T-cell (primary cell): ENCODE data around the gene NTF4. TPM values are rescaled to one million over a fixed set of nuclear protein-coding genes. Genes with fewer than 3 reads are reported as not detected.
A peak's percentile ranks its signal among the peaks of the same experiment; 100 is the strongest.
"Not testable (repeated sequence)": the region's sequence is repeated elsewhere in the genome, so short reads cannot be mapped to it uniquely, and the experiment has no call there.

Experiments
- ATAC-seq, 4 experiments: fragments of 200-7000 bp in 3 of 4; fragments of 150-1000 bp in 1 of 4; cut with Tn5 transposase; replicated peaks in 1 of 4; 1 replicate in 3 of 4; 2 replicates in 1 of 4; pipeline ENCODE4 v1.10.0; 2021; ENCODE audit warnings: moderate library complexity in 3 of 4, mild to moderate bottlenecking in 2 of 4, moderate number of reproducible peaks in 1 of 4
- CTCF ChIA-PET, 2 donors: fragments of 300-600 bp; sonication (Branson Sonifier 250); formaldehyde crosslinking; loops; one replicate each; lab custom pipeline; 2022; ENCODE audit warnings: antibody characterized with exemption in 2 of 2; lab: Charles Lee
- POLR2A ChIA-PET, 2 donors: fragments of 300-600 bp; sonication (Branson Sonifier 250); formaldehyde crosslinking; loops; one replicate each; lab custom pipeline; 2022; ENCODE audit warnings: antibody characterized with exemption in 2 of 2; lab: Charles Lee
- DNase-seq, 35 experiments: peaks; one replicate each; pipeline versions ENCODE4 v3.0.0 to v3.0.0-alpha.2; 2013 to 2023
- H3K27ac ChIP-seq: one replicate; pipeline ENCODE4 v1.5.1; 2013; ENCODE audit warnings: low read length
- H3K27me3 ChIP-seq, 2 experiments: replicated peaks in 1 of 2; 1 replicate in 1 of 2; 2 replicates in 1 of 2; pipeline versions ENCODE4 v1.6.1 to v1.7.0; 2013; ENCODE audit warnings: low read length in 1 of 2, mixed read lengths in 1 of 2; ENCODE audit not compliant: control insufficient read depth in 2 of 2, insufficient read depth in 2 of 2; ENCODE audit errors: extremely low read depth in 1 of 2
- H3K36me3 ChIP-seq, 2 donors: 1 replicate in 1 of 2; 2 replicates in 1 of 2; pipeline versions ENCODE4 v1.6.1 to v1.7.0; 2013; ENCODE audit warnings: low read length in 1 of 2; ENCODE audit not compliant: control insufficient read depth in 2 of 2, insufficient read depth in 1 of 2; ENCODE audit errors: extremely low read depth in 1 of 2
- H3K4me1 ChIP-seq, 2 experiments: 1 replicate in 1 of 2; 2 replicates in 1 of 2; pipeline versions ENCODE4 v1.6.1 to v1.7.0; 2013; ENCODE audit warnings: low read length in 2 of 2, mixed read lengths in 1 of 2; ENCODE audit not compliant: insufficient read depth in 2 of 2, control insufficient read depth in 1 of 2; ENCODE audit errors: extremely low read depth in 1 of 2
- H3K4me3 ChIP-seq, 2 donors: 1 replicate in 1 of 2; 2 replicates in 1 of 2; pipeline versions ENCODE4 v1.5.1 to v1.7.0; 2013; ENCODE audit warnings: mild to moderate bottlenecking in 2 of 2, low read length in 1 of 2, moderate library complexity in 1 of 2; ENCODE audit not compliant: control insufficient read depth in 1 of 2; ENCODE audit errors: extremely low read depth in 1 of 2
- H3K9me3 ChIP-seq: 2 replicates; pipeline ENCODE4 v1.7.0; 2013
- H3K27ac Mint-ChIP-seq, 2 donors: one replicate each; pipeline ENCODE4 v1.8.0; 2020 to 2021; ENCODE audit warnings: mild to moderate bottlenecking in 2 of 2, mixed read lengths in 2 of 2
- H3K27me3 Mint-ChIP-seq, 2 donors: one replicate each; pipeline ENCODE4 v1.8.0; 2021 to 2022; ENCODE audit warnings: mixed read lengths in 2 of 2
- H3K36me3 Mint-ChIP-seq: one replicate; pipeline ENCODE4 v1.8.0; 2021; ENCODE audit warnings: mixed read lengths
- H3K4me1 Mint-ChIP-seq, 3 donors: one replicate each; pipeline ENCODE4 v1.8.0; 2020 to 2022; ENCODE audit warnings: mixed read lengths in 3 of 3, mild to moderate bottlenecking in 1 of 3
- H3K4me3 Mint-ChIP-seq, 3 donors: one replicate each; pipeline ENCODE4 v1.8.0; 2020 to 2022; ENCODE audit warnings: mild to moderate bottlenecking in 3 of 3, mixed read lengths in 3 of 3, moderate library complexity in 3 of 3
- H3K9me3 Mint-ChIP-seq, 3 donors: one replicate each; pipeline ENCODE4 v1.8.0; 2020 to 2022; ENCODE audit warnings: mixed read lengths in 3 of 3
- WGBS: methylation state at CpG from one replicate; pipeline ENCODE4 v1.1.5; 2013; ENCODE audit warnings: missing lambda C conversion rate; ENCODE audit not compliant: insufficient coverage; 5-methylcytosine and 5-hydroxymethylcytosine counted together
- total RNA-seq, 35 experiments: library from RNA in 6 of 35; stranded (reverse) in 6 of 35; fragments of 120-200 nt in 1 of 35; gene quantifications; one replicate each; pipeline versions ENCODE4 v1.2.1 to v1.2.4 and lab custom pipeline; 2013 to 2026

The NTF4 gene
- total RNA-seq, 5 donors from 2014 or later (not counting 1 experiment from before 2014, with no cell fraction given) = not detected

DNA sequence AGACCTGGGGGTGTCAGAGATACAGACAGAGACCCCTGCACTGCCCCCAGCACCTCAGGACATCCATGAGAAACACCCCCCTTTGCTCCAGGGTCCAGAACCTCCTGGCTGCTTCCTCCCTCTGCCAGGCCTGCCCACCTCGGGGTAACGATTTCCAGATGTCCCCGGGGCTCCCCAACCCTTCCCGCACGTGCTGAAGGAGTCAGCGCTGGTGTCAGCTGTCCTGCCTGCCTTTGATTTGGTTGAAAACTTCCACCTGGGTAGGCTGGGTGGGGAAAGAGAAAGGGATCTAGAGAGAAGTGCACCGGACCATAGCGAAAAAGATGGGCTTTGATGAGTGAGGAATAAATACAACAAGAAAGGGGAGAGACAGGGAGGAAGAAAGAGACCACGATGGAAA is 5.6 kb downstream of the NTF4 start:
- Mint-ChIP-seq H3K4me1 (peaks cover 19 to 21% (median 19%) of the 10 kb centered on the region in 3 donors), H3K36me3 (peaks cover 3% of the 10 kb centered on the region), H3K4me3 (peak overlapping the region in 1 of 3 donors; percentile 94), H3K27me3 (peaks cover 18 to 53% of the 10 kb centered on the region in 2 donors), H3K9me3 (no peaks in the 10 kb centered on the region), H3K27ac (no peak overlapping the region)
- ChIA-PET POLR2A (no interaction called here), CTCF (no interaction called here)
- Histone ChIP-seq H3K27me3 (peaks cover 0 to 83% of the 10 kb centered on the region in 2 experiments), H3K36me3 (no peaks in the 10 kb centered on the region), H3K27ac (no peak overlapping the region), H3K4me1 (peaks cover 5 to 26% of the 10 kb centered on the region in 2 experiments), H3K4me3 (no peak overlapping the region), H3K9me3 (no peaks in the 10 kb centered on the region)
- DNase-seq (no peak), ATAC-seq (no peak)
- WGBS = 57% methylated on average over 7 of the region's 9 CpGs

GRCh38 chr19:49058562-49058961 is 6.1 kb downstream of the NTF4 start:
- POLR2A ChIA-PET = interaction anchor here in 1 of 2 donors (0.6 kb wide), 1 partner anchor 847 kb away, joined by 3 read pairs; no protein-coding TSS in a partner anchor
- ATAC-seq = no peak

GRCh38 chr19:49057636-49058234 is 6.9 kb downstream of the NTF4 start, which contains the start of gene CGB7:
Gene CGB7 (minus strand): TSS chr19:49057749. CDS start chr19:49055375, 2,374 bp downstream.
- H3K27ac ChIP-seq = no peak within 1 kb of the TSS
- 6% methylated on average over 31 of the region's 38 CpGs for WGBS
- Mint-ChIP-seq H3K4me3 (peak within 1 kb of the TSS; percentile 82 to 94 (median 84)), H3K27me3 (peaks cover 18 to 44% of the 10 kb centered on the region in 2 donors), H3K27ac (peak within 1 kb of the TSS in 1 of 2 donors; percentile 71), H3K36me3 (peaks cover 3% of the 10 kb centered on the region), H3K9me3 (no peaks in the 10 kb centered on the region), H3K4me1 (peaks cover 19 to 21% (median 19%) of the 10 kb centered on the region in 3 donors)
- peaks cover 5 to 26% of the 10 kb centered on the region in 2 experiments for H3K4me1 ChIP-seq
- ChIA-PET POLR2A (interaction anchor here in 1 of 2 donors (0.6 kb wide), 2 partner anchors 268 to 846 kb away, joined by 3 to 4 read pairs; no protein-coding TSS in a partner anchor), CTCF (interaction anchor here in 1 of 2 donors (0.6 kb wide), 1 partner anchor 9 kb away, joined by 3 read pairs; no protein-coding TSS in a partner anchor)
- ATAC-seq (peak; percentile 13 to 45 (median 32)), DNase-seq (peak in 10 of 35 experiments; percentile 17 to 43 (median 35))
- H3K9me3 ChIP-seq = no peaks in the 10 kb centered on the region
- no peaks in the 10 kb centered on the region for H3K36me3 ChIP-seq
- peak within 1 kb of the TSS; percentile 48 to 60 for H3K4me3 ChIP-seq
- H3K27me3 ChIP-seq = peaks cover 0 to 70% of the 10 kb centered on the region in 2 experiments

More at GRCh38 chr19:49058562-49058961, 6.1 kb downstream of the NTF4 start:
- H3K9me3 ChIP-seq = no peaks in the 10 kb centered on the region
- Mint-ChIP-seq H3K9me3 (no peaks in the 10 kb centered on the region), H3K27me3 (peaks cover 18 to 49% of the 10 kb centered on the region in 2 donors), H3K36me3 (peaks cover 3% of the 10 kb centered on the region), H3K4me1 (peaks cover 19 to 21% (median 19%) of the 10 kb centered on the region in 3 donors), H3K27ac (no peak overlapping the region), H3K4me3 (peak overlapping the region in 1 of 3 donors; percentile 94)
- 64% methylated on average over 4 of the region's 10 CpGs for WGBS
- peaks cover 5 to 26% of the 10 kb centered on the region in 2 experiments for H3K4me1 ChIP-seq
- CTCF ChIA-PET = no interaction called here
- H3K27ac ChIP-seq = no peak overlapping the region
- peak in 1 of 35 experiments; percentile 15 for DNase-seq
- peaks cover 0 to 78% of the 10 kb centered on the region in 2 experiments for H3K27me3 ChIP-seq
- no peaks in the 10 kb centered on the region for H3K36me3 ChIP-seq
- H3K4me3 ChIP-seq = no peak overlapping the region

DNA sequence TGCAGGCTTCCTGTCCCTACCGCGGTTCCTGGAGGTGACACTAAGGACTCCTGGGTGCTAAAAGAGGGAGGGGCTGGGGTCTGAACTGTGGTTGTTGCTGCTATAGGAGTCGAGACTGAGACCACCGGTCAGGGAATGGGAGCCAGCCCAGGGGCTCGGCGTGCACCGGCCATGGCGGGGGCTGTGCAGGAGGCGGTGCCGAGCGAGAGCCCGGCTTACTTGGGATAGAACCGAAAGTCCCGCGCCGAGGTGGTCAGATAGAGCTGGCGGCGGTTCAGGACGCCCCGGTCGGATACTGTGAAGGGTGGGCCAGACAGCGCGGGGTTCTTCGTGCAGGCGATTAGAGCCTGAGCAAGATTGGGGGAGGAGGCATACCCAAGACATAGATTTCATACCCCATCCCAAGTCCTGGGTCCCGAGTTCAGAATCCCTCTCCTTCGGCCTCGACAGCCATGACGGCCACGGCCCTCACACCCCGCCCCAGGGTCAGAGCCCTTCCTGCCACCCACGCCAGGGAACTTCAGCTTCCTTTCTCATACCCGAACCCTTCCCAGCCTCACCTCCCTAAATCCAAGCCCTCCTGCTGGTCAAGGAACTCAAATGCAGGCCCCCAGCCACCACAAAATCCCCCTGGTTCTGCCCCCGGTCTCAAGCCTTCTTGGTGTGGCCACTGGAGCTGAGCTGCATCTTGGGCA is 7.6 kb downstream of the NTF4 start:
- Mint-ChIP-seq H3K4me1 (peaks cover 19 to 21% (median 19%) of the 10 kb centered on the region in 3 donors), H3K27ac (peak overlapping the region in 1 of 2 donors; percentile 71), H3K4me3 (peak overlapping the region; percentile 82 to 94 (median 84)), H3K27me3 (peaks cover 18 to 44% of the 10 kb centered on the region in 2 donors)
- H3K9me3 Mint-ChIP-seq, H3K9me3 ChIP-seq, H3K27ac ChIP-seq, POLR2A ChIA-PET, CTCF ChIA-PET, H3K36me3 Mint-ChIP-seq, H3K36me3 ChIP-seq: not testable (repeated sequence)
- peaks cover 5 to 26% of the 10 kb centered on the region in 2 experiments for H3K4me1 ChIP-seq
- peak overlapping the region; percentile 48 to 60 for H3K4me3 ChIP-seq
- peaks cover 0 to 63% of the 10 kb centered on the region in 2 experiments for H3K27me3 ChIP-seq
- DNase-seq (peak in 1 of 35 experiments; percentile 20), ATAC-seq (peak in 3 of 4 experiments; percentile 14 to 19 (median 17))
- 5% methylated on average over 17 of the region's 34 CpGs for WGBS

- DNase-seq = peak in 32 of 35 experiments; percentile 20 to 64 (median 40)
- no peak overlapping the region for H3K27ac Mint-ChIP-seq
- ChIA-PET CTCF (no interaction called here), POLR2A (no interaction called here)
- H3K27ac ChIP-seq = no peak overlapping the region
- no peaks in the 10 kb centered on the region for H3K36me3 ChIP-seq
- peaks cover 0 to 56% of the 10 kb centered on the region in 2 experiments for H3K27me3 ChIP-seq
- peak overlapping the region; percentile 82 to 94 (median 84) for H3K4me3 Mint-ChIP-seq
- H3K27me3 Mint-ChIP-seq = peaks cover 18 to 40% of the 10 kb centered on the region in 2 donors
- peak; percentile 72 to 77 (median 76) for ATAC-seq
- peaks cover 19 to 21% (median 19%) of the 10 kb centered on the region in 3 donors for H3K4me1 Mint-ChIP-seq
- no peaks in the 10 kb centered on the region for H3K9me3 Mint-ChIP-seq
- under 1% methylated on average over 53 of the region's 63 CpGs for WGBS
- peaks cover 5 to 26% of the 10 kb centered on the region in 2 experiments for H3K4me1 ChIP-seq
- H3K36me3 Mint-ChIP-seq = peaks cover 3% of the 10 kb centered on the region
- H3K4me3 ChIP-seq = peak overlapping the region; percentile 48 to 60
- H3K9me3 ChIP-seq = no peaks in the 10 kb centered on the region
Measured at GRCh38 chr19:49056101-49056901, 8.3 kb downstream of the NTF4 start.
